DMS153 (cell line): ENCODE results near the gene EEF1AKMT2.

Experiments used
- DNase-seq: peaks from one replicate; lab custom pipeline; 2025; lab: John Stamatoyannopoulos, UW

EEF1AKMT2 gene

GRCh38 chr10:124737221-124737620, 54.5 kb downstream of the EEF1AKMT2 start:
- no peak for DNase-seq

- DNase-seq: no peak
Measured at GRCh38 chr10:124736491-124737136, 55.1 kb downstream of the EEF1AKMT2 start.

- no peak for DNase-seq
Measured at GRCh38 chr10:124735491-124736286, 56.0 kb downstream of the EEF1AKMT2 start.

- DNase-seq: no peak
Measured at GRCh38 chr10:124734311-124735166, 57.1 kb downstream of the EEF1AKMT2 start.

- DNase-seq: no peak
Measured at GRCh38 chr10:124733571-124734245, 58.0 kb downstream of the EEF1AKMT2 start.

- no peak for DNase-seq
Measured at GRCh38 chr10:124732931-124733570, 58.6 kb downstream of the EEF1AKMT2 start.

- DNase-seq: no peak
Measured at GRCh38 chr10:124731551-124731950, 60.1 kb downstream of the EEF1AKMT2 start.

GRCh38 chr10:124730790-124731189, 60.9 kb downstream of the EEF1AKMT2 start:
- DNase-seq: no peak

- DNase-seq: no peak
Measured at GRCh38 chr10:124728830-124729661, 62.6 kb downstream of the EEF1AKMT2 start.

GRCh38 chr10:124728071-124728829, 63.4 kb downstream of the EEF1AKMT2 start:
- DNase-seq: no peak

- no peak for DNase-seq
Measured at GRCh38 chr10:124727361-124727960, 64.2 kb downstream of the EEF1AKMT2 start.

- no peak for DNase-seq
Measured at GRCh38 chr10:124725791-124726190, 65.9 kb downstream of the EEF1AKMT2 start.

GRCh38 chr10:124725171-124725631, 66.5 kb downstream of the EEF1AKMT2 start:
- DNase-seq: no peak

GRCh38 chr10:124724279-124725027, 67.2 kb downstream of the EEF1AKMT2 start:
- DNase-seq: peak; percentile 40

- DNase-seq: no peak
Measured at GRCh38 chr10:124723826-124724225, 67.9 kb downstream of the EEF1AKMT2 start.

GRCh38 chr10:124722798-124723783, 68.6 kb downstream of the EEF1AKMT2 start:
- DNase-seq: no peak

GRCh38 chr10:124721330-124722045, 70.2 kb downstream of the EEF1AKMT2 start:
- no peak for DNase-seq
